Suprapubic skin (tissue), 3 donors: Measurements from ENCODE around the gene BARX1.

Experiments
- EP300 ChIP-seq: sonication (generic); formaldehyde crosslinking; IDR thresholded peaks from one replicate; pipeline ENCODE4 v1.6.1; 2017; ENCODE audit warnings: antibody characterized with exemption
- POLR2A ChIP-seq, 2 donors: fragments of 450-650 bp; IDR thresholded peaks; one replicate each; pipeline ENCODE4 v1.6.1; 2017; ENCODE audit warnings: antibody characterized with exemption in 2 of 2, mild to moderate bottlenecking in 2 of 2, moderate library complexity in 2 of 2
- TF ChIP-seq, protein P1 (sequence below), 2 donors: fragments of 200-600 bp in 1 of 2; fragments of 450-650 bp in 1 of 2; sonication (generic) in 1 of 2; IDR thresholded peaks; one replicate each; pipeline ENCODE4 v1.5.1; 2016 to 2019; ENCODE audit warnings: antibody characterized with exemption in 2 of 2, mild to moderate bottlenecking in 1 of 2, moderate library complexity in 1 of 2

DNA sequence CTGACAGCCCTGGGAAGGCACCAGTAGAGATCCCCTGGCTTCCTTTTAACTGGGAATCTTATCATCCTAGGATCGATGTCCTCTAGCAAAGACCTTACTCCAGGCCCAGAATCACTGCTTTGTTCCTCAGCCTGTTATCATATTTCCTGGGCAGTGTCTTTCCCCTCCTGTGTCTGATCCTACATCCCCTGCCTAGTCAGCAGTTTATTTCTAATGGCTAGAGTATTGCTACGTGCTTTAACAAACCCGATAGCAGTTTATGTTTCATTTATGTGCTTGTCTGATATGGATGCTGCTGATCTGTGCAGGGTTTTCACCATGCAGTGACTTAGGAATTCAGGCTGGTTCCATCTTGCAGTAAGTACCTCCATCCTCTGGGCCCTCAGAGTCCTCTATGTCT, 20.9 kb upstream of the BARX1 start:
- TF ChIP-seq, protein P1, sequence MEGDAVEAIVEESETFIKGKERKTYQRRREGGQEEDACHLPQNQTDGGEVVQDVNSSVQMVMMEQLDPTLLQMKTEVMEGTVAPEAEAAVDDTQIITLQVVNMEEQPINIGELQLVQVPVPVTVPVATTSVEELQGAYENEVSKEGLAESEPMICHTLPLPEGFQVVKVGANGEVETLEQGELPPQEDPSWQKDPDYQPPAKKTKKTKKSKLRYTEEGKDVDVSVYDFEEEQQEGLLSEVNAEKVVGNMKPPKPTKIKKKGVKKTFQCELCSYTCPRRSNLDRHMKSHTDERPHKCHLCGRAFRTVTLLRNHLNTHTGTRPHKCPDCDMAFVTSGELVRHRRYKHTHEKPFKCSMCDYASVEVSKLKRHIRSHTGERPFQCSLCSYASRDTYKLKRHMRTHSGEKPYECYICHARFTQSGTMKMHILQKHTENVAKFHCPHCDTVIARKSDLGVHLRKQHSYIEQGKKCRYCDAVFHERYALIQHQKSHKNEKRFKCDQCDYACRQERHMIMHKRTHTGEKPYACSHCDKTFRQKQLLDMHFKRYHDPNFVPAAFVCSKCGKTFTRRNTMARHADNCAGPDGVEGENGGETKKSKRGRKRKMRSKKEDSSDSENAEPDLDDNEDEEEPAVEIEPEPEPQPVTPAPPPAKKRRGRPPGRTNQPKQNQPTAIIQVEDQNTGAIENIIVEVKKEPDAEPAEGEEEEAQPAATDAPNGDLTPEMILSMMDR (IDR thresholded peaks at IDR 0.05): no peak
- TF ChIP-seq EP300: no peak
- TF ChIP-seq POLR2A (IDR thresholded peaks at IDR 0.05): no peak
